Choroid plexus epithelial cell (primary cell): Measurements from ENCODE around the gene PERM1.

Experiments used
- DNase-seq: peaks from one replicate; pipeline ENCODE4 v3.0.0-alpha.2; 2010; ENCODE audit warnings: low read depth
- H3K4me3 ChIP-seq: 2 replicates; pipeline ENCODE4 v1.5.1; 2011; ENCODE audit warnings: low read depth, mild to moderate bottlenecking, control low read depth, low read length, moderate library complexity
- CTCF ChIP-seq: conservative IDR thresholded peaks from 2 replicates; pipeline ENCODE4 v1.5.1; 2011; ENCODE audit warnings: low read depth, mild to moderate bottlenecking, control low read depth, inconsistent platforms, low read length, moderate library complexity

Gene PERM1

GRCh38 chr1:973459-974292 lies 8.2 kb downstream of the PERM1 start:
- TF ChIP-seq CTCF, result no peak
- no peak for DNase-seq
- no peak overlapping the region for H3K4me3 ChIP-seq

GRCh38 chr1:972726-973458 lies 9.0 kb downstream of the PERM1 start:
- TF ChIP-seq CTCF, result no peak
- no peak overlapping the region for H3K4me3 ChIP-seq
- no peak for DNase-seq

- no peak for DNase-seq
- no peak for TF ChIP-seq CTCF
- H3K4me3 ChIP-seq, result no peak overlapping the region
Observed at GRCh38 chr1:971751-972506, 10.0 kb downstream of the PERM1 start.

GRCh38 chr1:970973-971730 lies 10.7 kb downstream of the PERM1 start:
- no peak for TF ChIP-seq CTCF
- H3K4me3 ChIP-seq, result no peak overlapping the region
- no peak for DNase-seq

GRCh38 chr1:970242-970972 lies 11.5 kb downstream of the PERM1 start:
- TF ChIP-seq CTCF, result no peak
- DNase-seq, result no peak
- H3K4me3 ChIP-seq, result no peak overlapping the region
